HTR-8/SVneo (cell line): Measurements from ENCODE around the gene GPC6.

Experiments
- DNase-seq: peaks from one replicate; pipeline ENCODE4 v3.0.0; 2011; ENCODE audit warnings: low spot score, mixed read lengths; ENCODE audit not compliant: insufficient read length
- FAIRE-seq: peaks from 2 replicates; lab custom pipeline; 2011; peaks lifted over from hg19 to GRCh38; lab: Jason Lieb, UNC

GPC6 gene

DNA sequence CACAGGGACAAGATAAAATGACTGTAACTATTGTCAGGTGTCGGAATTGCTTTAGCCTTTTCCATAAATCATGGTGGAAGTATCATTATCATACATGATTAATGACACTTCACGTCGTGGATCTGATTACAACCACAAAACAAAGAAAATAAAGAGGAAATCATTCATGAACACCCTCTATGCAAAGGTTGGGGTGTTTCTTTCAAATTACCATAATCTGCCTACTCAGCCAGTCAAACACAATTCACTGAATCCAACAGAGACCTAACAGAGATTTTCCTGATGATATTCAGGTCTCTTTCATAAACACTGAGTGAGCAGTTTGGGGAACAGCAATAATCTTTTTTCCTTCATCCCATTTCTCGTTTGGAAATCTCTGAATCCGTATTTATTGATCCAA is 627.3 kb downstream of the GPC6 start:
- no peak for FAIRE-seq
- DNase-seq = no peak

GRCh38 chr13:93857126-93857525 is 630.5 kb downstream of the GPC6 start:
- no peak for DNase-seq

DNA sequence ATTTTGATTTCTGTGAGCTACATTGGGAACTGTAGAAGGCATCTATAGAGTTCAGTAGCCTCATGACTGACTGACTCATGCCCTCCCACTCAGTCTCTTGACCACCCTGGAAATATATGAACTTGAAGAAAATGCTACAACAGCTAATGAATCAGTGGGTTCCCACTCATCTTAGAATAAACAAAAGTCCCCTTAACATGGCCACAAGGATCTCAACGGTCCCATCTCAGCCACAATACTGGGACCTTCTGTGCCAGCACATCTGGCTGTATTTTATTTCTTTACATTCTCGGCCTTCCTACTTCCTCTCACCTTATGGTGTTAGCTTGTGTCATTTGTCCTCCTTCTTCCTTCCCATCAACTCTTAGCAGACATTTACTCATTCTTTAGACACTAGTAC is 633.1 kb downstream of the GPC6 start:
- FAIRE-seq (no peak), DNase-seq (no peak)

More at GRCh38 chr13:93857126-93857525, 630.5 kb downstream of the GPC6 start:
- FAIRE-seq = no peak

- DNase-seq (peak; percentile 5), FAIRE-seq (peak; percentile 28)
Observed at GRCh38 chr13:93861818-93862217, 635.2 kb downstream of the GPC6 start.

DNA sequence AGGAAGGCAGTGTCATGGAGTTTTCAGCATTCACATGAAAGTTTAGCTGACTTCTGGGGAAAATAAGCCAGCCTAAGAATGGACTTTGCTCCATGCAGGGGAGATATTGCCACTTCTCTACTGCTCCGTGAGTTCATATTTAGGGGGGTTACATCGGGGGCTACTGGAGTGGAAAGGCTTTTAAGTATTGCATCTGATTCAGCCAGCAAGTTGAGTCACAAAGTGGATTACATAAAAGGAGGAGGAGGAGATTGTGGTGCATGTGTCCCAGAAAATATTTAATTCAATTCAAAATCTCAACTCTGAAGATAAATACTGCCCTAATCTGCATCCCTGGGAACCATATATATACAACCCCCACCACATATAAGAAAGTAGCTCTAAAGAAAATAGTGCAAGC is 635.7 kb downstream of the GPC6 start:
- FAIRE-seq (no peak), DNase-seq (no peak)

- DNase-seq = no peak
- no peak for FAIRE-seq
Observed at GRCh38 chr13:93865235-93865634, 638.6 kb downstream of the GPC6 start.

- no peak for FAIRE-seq
- no peak for DNase-seq
Observed at GRCh38 chr13:93867481-93867880, 640.9 kb downstream of the GPC6 start.

GRCh38 chr13:93872376-93872775 is 645.8 kb downstream of the GPC6 start:
- DNase-seq = no peak
- no peak for FAIRE-seq

DNA sequence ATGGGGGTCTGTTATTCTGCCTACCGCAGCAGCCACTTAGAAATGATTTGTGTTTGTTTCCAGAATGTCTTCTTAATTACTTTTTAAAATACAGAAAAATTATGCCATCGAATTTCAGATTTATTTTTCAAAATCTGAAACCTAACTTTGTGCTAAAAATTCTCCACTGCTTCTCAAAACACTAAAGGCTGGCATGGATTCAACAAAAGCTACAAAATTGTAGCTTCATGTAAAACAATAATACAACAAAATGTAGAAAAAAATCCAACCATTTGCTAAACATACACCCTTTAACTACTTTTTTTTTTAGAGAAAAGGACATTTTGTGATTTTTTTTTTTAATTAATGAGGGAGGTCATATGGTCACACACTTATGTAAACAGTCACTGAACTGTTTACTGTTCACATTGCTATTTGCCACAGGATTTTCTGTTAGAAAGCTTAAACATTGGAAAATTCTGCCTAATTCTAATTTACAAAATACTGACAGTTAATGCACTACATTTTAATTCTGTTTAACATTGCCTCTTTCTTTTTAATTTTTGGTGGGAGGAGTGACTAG is 646.3 kb downstream of the GPC6 start:
- DNase-seq (no peak), FAIRE-seq (no peak)

GRCh38 chr13:93875547-93875946 is 648.9 kb downstream of the GPC6 start:
- FAIRE-seq (no peak), DNase-seq (no peak)

DNA sequence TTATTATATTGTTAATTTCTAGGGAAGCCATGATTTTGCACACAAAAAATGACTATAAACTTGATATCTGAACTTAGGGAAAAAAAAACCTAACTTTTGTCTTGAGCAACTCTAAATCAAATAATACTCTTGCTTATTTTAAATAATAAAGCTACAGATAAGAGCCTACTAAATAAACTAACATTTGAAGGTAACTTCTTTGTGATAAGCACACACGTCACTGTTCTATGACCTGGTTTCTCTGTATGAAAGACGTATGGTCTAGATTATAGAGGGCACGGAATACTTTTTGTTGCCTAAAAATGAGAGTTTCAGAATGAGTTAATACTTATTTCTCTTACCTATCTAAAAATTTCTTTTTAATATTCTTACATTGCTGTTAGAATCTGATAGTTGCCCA is 649.6 kb downstream of the GPC6 start:
- FAIRE-seq = no peak
- DNase-seq = no peak

DNA sequence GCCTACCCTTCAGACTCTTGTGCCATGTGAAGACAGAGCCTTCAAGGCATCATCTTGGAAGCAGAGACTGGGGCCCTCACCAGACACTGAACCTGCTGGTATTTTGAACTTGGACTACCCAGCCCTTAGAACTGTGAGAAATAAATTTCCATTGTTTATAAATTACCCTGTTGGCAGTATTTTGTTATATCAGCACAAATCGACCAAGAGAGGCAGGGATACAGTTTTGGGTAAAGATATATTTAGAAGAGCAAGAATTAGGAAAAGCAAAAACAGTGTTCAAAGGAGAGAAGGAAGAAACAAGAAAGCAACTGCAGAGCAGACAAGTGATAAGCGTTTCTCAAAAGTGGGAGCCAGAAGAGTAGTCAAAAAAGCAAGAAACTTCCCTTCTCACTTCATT is 652.1 kb downstream of the GPC6 start:
- no peak for DNase-seq
- FAIRE-seq = no peak

GRCh38 chr13:93881411-93881810 is 654.8 kb downstream of the GPC6 start:
- FAIRE-seq = no peak
- DNase-seq = no peak

DNA sequence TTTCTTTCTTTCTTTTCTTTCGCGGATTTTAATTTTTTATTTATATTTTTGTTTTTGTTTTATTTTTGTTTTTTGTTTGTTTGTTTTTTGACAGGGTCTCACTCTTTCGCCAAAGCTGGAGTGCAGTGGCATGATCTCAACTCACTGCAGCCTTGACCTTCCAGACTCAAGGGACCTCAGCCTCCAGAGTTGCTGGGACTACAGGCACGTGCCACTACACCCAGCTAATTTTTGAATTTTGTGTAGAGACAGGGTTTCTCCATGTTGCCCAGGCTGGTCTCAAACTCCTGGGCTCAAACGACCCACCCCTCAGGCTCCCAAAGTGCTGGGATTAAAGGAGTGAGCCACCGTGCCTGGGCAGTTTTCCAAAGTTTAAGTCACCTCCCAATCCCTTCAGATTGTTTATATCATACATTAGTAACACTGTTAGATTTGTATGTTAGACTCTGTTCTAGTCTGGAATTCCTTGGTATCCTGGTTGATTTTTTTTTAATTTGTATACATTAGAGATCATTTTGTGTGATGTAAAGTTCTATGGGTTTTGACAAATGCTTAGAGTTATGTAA is 655.6 kb downstream of the GPC6 start:
- DNase-seq (no peak), FAIRE-seq (no peak)

- no peak for DNase-seq
- no peak for FAIRE-seq
Observed at GRCh38 chr13:93889430-93889951, 662.9 kb downstream of the GPC6 start.

DNA sequence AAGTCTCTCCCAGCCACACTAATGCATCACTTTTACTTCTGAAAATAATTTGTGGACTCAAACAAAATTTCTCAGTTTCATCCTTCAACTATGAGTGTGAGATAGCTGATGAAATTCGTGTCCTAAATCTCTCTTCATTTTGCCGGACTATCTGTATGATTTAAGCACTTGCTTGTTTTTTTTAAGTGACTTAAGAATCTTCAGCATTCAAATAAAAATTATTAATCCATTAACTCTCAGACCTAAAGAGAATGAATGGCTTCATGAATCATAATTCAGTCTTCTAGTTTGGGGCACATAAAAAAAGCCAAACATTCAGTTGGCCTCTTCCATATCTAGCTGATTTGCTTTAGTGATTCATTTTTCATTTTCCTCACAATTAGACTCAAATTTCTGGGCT is 673.4 kb downstream of the GPC6 start:
- FAIRE-seq (no peak), DNase-seq (no peak)

DNA sequence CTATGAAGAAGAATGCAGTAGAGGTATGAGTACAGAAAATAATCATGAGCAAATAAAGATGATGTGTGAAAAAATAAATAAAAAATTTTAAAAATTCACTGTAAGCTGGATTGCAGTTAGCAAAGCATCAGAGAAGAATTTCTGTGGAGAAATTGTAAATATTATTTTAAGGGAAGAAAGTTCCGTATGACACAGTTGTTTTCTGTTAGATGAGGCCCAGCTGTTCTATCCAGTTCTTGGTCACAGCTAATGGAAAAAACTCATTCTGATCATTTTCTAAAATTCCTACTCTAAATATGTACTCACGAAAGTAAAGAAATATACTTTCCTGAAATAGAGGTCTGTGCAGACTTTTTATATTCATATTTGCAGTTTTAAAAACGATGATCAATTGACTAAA is 674.1 kb downstream of the GPC6 start:
- DNase-seq (no peak), FAIRE-seq (no peak)

DNA sequence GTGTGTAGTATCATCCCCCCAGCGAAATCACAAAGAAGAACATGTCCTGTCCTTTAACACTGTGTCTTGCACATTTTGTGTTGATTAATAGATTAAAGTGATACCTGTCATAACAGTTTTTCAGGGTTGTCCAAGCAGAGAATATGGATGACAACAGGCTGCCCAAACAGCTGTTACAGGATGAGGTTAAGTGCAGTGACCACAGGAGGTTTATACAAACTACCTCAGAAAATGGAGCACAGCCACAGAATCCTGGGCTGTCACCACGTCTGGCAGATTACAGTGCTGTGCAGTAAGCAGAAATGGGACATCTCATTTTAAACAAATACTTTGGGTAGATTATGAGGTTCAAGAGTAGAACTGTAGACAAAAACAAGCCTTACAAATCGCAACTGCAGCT is 677.3 kb downstream of the GPC6 start:
- DNase-seq = no peak

DNA sequence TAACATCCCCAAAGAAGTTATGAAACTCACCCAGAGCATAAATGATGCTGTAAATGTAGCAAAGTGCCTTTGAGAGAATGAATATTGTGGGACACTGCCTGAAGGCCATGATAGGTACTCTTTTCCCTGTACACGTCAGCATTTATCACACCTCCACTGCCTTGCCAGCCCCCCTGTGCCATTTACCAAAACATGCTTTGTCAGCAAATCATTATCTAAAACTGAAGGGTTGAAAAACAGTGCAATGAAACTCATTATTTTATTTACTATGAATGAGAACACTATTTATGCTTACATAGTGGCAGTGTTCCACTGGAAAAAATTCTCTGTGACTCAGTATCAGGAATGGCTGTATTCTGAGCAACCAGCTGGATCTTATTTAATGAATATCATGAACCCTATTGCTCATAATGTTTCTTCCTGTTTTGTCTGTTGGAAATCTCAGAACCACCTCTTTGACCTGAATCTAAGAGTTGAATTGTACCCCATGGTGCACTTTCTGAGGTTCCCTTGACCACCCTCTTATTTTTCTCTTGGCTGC is 688.7 kb downstream of the GPC6 start:
- DNase-seq (no peak), FAIRE-seq (no peak)

More for the DNA sequence above, 677.3 kb downstream of the GPC6 start:
- FAIRE-seq = no peak

GRCh38 chr13:93922063-93922855 is 695.7 kb downstream of the GPC6 start:
- FAIRE-seq = no peak
- DNase-seq = no peak

GRCh38 chr13:93925990-93926389 is 699.4 kb downstream of the GPC6 start:
- FAIRE-seq (no peak), DNase-seq (no peak)
